Endothelial cell of umbilical vein (primary cell): Measurements from ENCODE around the gene COL6A2.

ENCODE experiments used
- GATA2 ChIP-seq: IDR thresholded peaks from 2 replicates; pipeline ENCODE4 v1.7.0; 2011; ENCODE audit warnings: low read depth, mild to moderate bottlenecking, moderate library complexity, mixed read lengths, low read length; ENCODE audit not compliant: insufficient read length, insufficient read depth
- POLR2A ChIP-seq: IDR thresholded peaks from 2 replicates; pipeline ENCODE4 v1.6.1; 2012; ENCODE audit warnings: low read depth, mild to moderate bottlenecking, control low read depth, low read length
- TF ChIP-seq, protein P1 (sequence below), 2 donors: IDR thresholded peaks; 1 replicate in 1 of 2; 2 replicates in 1 of 2; pipeline ENCODE4 v1.5.1; 2011; ENCODE audit warnings: low read length in 2 of 2, mild to moderate bottlenecking in 2 of 2, moderate library complexity in 2 of 2, control low read depth in 1 of 2, inconsistent platforms in 1 of 2, low read depth in 1 of 2; ENCODE audit not compliant: insufficient read depth in 1 of 2; ENCODE audit errors: extremely low read depth in 1 of 2
- TF ChIP-seq, protein P2 (sequence below): IDR thresholded peaks from 2 replicates; pipeline ENCODE4 v1.6.1; 2011; ENCODE audit not compliant: insufficient read depth, insufficient read length

DNA sequence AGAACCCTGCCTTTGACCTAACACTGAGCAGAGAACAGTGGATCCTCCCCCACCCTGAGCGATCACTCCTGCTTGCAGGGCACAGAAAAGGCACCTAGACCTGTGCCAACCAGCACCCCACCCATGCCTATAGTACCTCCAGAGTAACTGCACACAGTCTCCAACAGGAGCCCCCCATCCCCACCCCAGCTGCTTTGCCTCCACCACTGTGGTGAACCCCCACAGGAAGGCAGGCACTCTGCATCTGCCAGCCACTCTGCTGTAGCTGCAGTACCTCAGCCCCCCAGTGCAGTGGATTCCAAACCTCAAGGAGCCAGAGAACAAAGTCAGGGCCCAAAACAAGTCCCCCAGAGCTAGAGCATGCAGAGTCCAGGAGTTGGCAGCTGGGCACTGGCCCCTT is 75.7 kb downstream of the COL6A2 start:
- TF ChIP-seq, protein P1, sequence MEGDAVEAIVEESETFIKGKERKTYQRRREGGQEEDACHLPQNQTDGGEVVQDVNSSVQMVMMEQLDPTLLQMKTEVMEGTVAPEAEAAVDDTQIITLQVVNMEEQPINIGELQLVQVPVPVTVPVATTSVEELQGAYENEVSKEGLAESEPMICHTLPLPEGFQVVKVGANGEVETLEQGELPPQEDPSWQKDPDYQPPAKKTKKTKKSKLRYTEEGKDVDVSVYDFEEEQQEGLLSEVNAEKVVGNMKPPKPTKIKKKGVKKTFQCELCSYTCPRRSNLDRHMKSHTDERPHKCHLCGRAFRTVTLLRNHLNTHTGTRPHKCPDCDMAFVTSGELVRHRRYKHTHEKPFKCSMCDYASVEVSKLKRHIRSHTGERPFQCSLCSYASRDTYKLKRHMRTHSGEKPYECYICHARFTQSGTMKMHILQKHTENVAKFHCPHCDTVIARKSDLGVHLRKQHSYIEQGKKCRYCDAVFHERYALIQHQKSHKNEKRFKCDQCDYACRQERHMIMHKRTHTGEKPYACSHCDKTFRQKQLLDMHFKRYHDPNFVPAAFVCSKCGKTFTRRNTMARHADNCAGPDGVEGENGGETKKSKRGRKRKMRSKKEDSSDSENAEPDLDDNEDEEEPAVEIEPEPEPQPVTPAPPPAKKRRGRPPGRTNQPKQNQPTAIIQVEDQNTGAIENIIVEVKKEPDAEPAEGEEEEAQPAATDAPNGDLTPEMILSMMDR (IDR thresholded peaks at IDR 0.05; ENCODE audit: extremely low read depth in 1 of 2, insufficient read depth in 1 of 2, low read depth in 1 of 2, low read length in 2 of 2), result no peak
- TF ChIP-seq POLR2A, result no peak
- TF ChIP-seq GATA2, result no peak
- TF ChIP-seq, protein P2, sequence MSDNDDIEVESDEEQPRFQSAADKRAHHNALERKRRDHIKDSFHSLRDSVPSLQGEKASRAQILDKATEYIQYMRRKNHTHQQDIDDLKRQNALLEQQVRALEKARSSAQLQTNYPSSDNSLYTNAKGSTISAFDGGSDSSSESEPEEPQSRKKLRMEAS, result no peak
